HepG2 (cell line): Measurements from ENCODE around the gene FCHO1. TPM values are rescaled to one million over a fixed set of nuclear protein-coding genes. Genes with fewer than 3 reads are reported as not detected.
A peak's percentile ranks its signal among the peaks of the same experiment; 100 is the strongest.

Source experiments
- CEBPB ChIP-seq: IDR thresholded peaks from 2 replicates; pipeline ENCODE4 v1.6.1; 2011; ENCODE audit warnings: low read depth, low read length, improper control_type of control experiment, borderline replicate concordance
- CERS6 ChIP-seq: sonication (generic); formaldehyde crosslinking; IDR thresholded peaks from 2 replicates; pipeline ENCODE4 v1.5.0; 2020; ENCODE audit warnings: missing genetic modification reagents
- CHD2 ChIP-seq: IDR thresholded peaks from 2 replicates; pipeline ENCODE4 v1.6.1; 2011; ENCODE audit warnings: low read depth, low read length, improper control_type of control experiment
- FOXK2 ChIP-seq: fragments of 450-650 bp; IDR thresholded peaks from 2 replicates; pipeline ENCODE4 v1.6.1; 2016
- GABPB1 ChIP-seq: IDR thresholded peaks from 2 replicates; pipeline ENCODE4 v1.6.1; 2016; ENCODE audit warnings: mild to moderate bottlenecking, missing genetic modification reagents, moderate library complexity, missing compliant biosample characterization
- GATAD2A ChIP-seq: IDR thresholded peaks from 2 replicates; pipeline ENCODE4 v1.6.1; 2016
- HDAC2 ChIP-seq: sonication (generic); formaldehyde crosslinking; IDR thresholded peaks from 2 replicates; pipeline ENCODE4 v1.4.0; 2020; ENCODE audit warnings: missing genetic modification reagents
- KAT8 ChIP-seq: IDR thresholded peaks from 2 replicates; pipeline ENCODE4 v1.6.1; 2016; ENCODE audit warnings: missing genetic modification reagents, missing compliant biosample characterization
- KLF13 ChIP-seq: sonication (generic); formaldehyde crosslinking; IDR thresholded peaks from 2 replicates; pipeline ENCODE4 v1.4.0; 2020; ENCODE audit warnings: mild to moderate bottlenecking, missing genetic modification reagents
- NFIB ChIP-seq: sonication (generic); formaldehyde crosslinking; IDR thresholded peaks from 2 replicates; pipeline ENCODE4 v1.9.0; 2021; ENCODE audit warnings: missing genetic modification reagents, mild to moderate bottlenecking, borderline replicate concordance
- PAF1 ChIP-seq: IDR thresholded peaks from 2 replicates; pipeline ENCODE4 v1.6.1; 2016; ENCODE audit warnings: missing genetic modification reagents, missing compliant biosample characterization
- PTBP1 ChIP-seq: fragments of 200-400 bp; formaldehyde crosslinking; IDR thresholded peaks from 2 replicates; pipeline ENCODE4 v1.6.1; 2018; ENCODE audit warnings: low read length, low read depth; ENCODE audit not compliant: poor library complexity, severe bottlenecking
- RARA ChIP-seq: IDR thresholded peaks from 2 replicates; pipeline ENCODE4 v1.6.1; 2016; ENCODE audit warnings: missing genetic modification reagents, missing compliant biosample characterization
- RELA ChIP-seq: sonication (generic); formaldehyde crosslinking; IDR thresholded peaks from 2 replicates; pipeline ENCODE4 v1.4.0; 2020; ENCODE audit warnings: missing genetic modification reagents
- SIN3A ChIP-seq: IDR thresholded peaks from 2 replicates; pipeline ENCODE4 v1.6.1; 2011; ENCODE audit warnings: low read depth, mild to moderate bottlenecking, control low read depth, low read length, borderline replicate concordance
- TERF1 ChIP-seq: sonication (generic); formaldehyde crosslinking; IDR thresholded peaks from 2 replicates; pipeline ENCODE4 v1.8.0; 2022; ENCODE audit warnings: mild to moderate bottlenecking, missing genetic modification reagents, moderate library complexity
- TFAP4 ChIP-seq: sonication (generic); IDR thresholded peaks from 2 replicates; pipeline ENCODE4 v1.6.1; 2016; ENCODE audit warnings: low read depth, borderline replicate concordance
- TP53 ChIP-seq: sonication (generic); formaldehyde crosslinking; conservative IDR thresholded peaks from 2 replicates; pipeline ENCODE4 v1.4.0; 2020; ENCODE audit warnings: missing genetic modification reagents
- U2AF1 ChIP-seq: fragments of 200-400 bp; formaldehyde crosslinking; optimal IDR thresholded peaks from 2 replicates; pipeline ENCODE3; 2017; ENCODE audit warnings: mild to moderate bottlenecking, low read depth, low read length
- ZBTB1 ChIP-seq: sonication (generic); formaldehyde crosslinking; IDR thresholded peaks from 2 replicates; pipeline ENCODE4 v1.4.0; 2020; ENCODE audit warnings: missing genetic modification reagents, borderline replicate concordance
- ZFX ChIP-seq: sonication (generic); formaldehyde crosslinking; IDR thresholded peaks from 2 replicates; pipeline ENCODE4 v1.4.0; 2020; ENCODE audit warnings: mild to moderate bottlenecking, low read depth, missing genetic modification reagents, moderate library complexity
- ZKSCAN8 ChIP-seq: IDR thresholded peaks from 2 replicates; pipeline ENCODE4 v1.6.1; 2016; ENCODE audit warnings: borderline replicate concordance, missing genetic modification reagents, missing compliant biosample characterization
- ZMYM3 ChIP-seq: sonication (generic); formaldehyde crosslinking; IDR thresholded peaks from 2 replicates; pipeline ENCODE4 v1.5.1; 2020; ENCODE audit warnings: mild to moderate bottlenecking, missing genetic modification reagents
- ZNF101 ChIP-seq: sonication (generic); formaldehyde crosslinking; IDR thresholded peaks from 2 replicates; pipeline ENCODE4 v1.4.0; 2020; ENCODE audit warnings: mild to moderate bottlenecking, low read depth, missing genetic modification reagents, borderline replicate concordance
- ZNF138 ChIP-seq: sonication (generic); formaldehyde crosslinking; IDR thresholded peaks from 2 replicates; pipeline ENCODE4 v1.5.0; 2020; ENCODE audit warnings: mild to moderate bottlenecking, low read depth, missing genetic modification reagents
- ZNF264 ChIP-seq: sonication (generic); formaldehyde crosslinking; IDR thresholded peaks from 2 replicates; pipeline ENCODE4 v1.4.0; 2020; ENCODE audit warnings: missing genetic modification reagents
- ZNF350 ChIP-seq: sonication (generic); formaldehyde crosslinking; IDR thresholded peaks from 2 replicates; pipeline ENCODE4 v1.4.0; 2020; ENCODE audit warnings: mild to moderate bottlenecking, low read depth, missing genetic modification reagents, borderline replicate concordance
- ZNF382 ChIP-seq: sonication (generic); formaldehyde crosslinking; IDR thresholded peaks from 2 replicates; pipeline ENCODE4 v1.5.0; 2020; ENCODE audit warnings: missing genetic modification reagents, mild to moderate bottlenecking, borderline replicate concordance
- ZNF780A ChIP-seq: sonication (generic); formaldehyde crosslinking; IDR thresholded peaks from 2 replicates; pipeline ENCODE4 v1.8.0; 2022; ENCODE audit warnings: mild to moderate bottlenecking, missing genetic modification reagents, moderate library complexity
- ZSCAN31 ChIP-seq: sonication (generic); formaldehyde crosslinking; IDR thresholded peaks from 2 replicates; pipeline ENCODE4 v1.5.0; 2020; ENCODE audit warnings: low read depth, mild to moderate bottlenecking, missing genetic modification reagents
- polyA plus RNA-seq, 8 experiments: library from polyadenylated mRNA; depleted of rRNA in 3 of 8; stranded (reverse) in 7 of 8; unstranded in 1 of 8; fragments of >200 nt; fragmentation: Illumina TruSeq in 4 of 8; extraction: Trizol in 4 of 8; gene quantifications; 2 replicates each; pipeline versions ENCODE4 v1.2.1 to v1.2.3, GENCODE V29; 2011 to 2016; ENCODE audit warnings: low read depth in 4 of 8, missing spikeins in 1 of 8, mixed read lengths in 1 of 8; ENCODE audit not compliant: insufficient read depth in 1 of 8
- total RNA-seq, 5 experiments: library from RNA; depleted of rRNA; stranded (reverse); fragments of >200 nt; fragmentation: Illumina TruSeq; extraction: Trizol; gene quantifications; 2 replicates each; pipeline ENCODE4 v1.2.3, GENCODE V29; 2016; ENCODE audit warnings: low read depth in 1 of 5

Gene FCHO1
- total and polyA plus RNA-seq, 2 of the 13 experiments (the other 11 are each of a cell fraction or from before 2014, with no cell fraction given), result 1.3 to 3.1 TPM

DNA sequence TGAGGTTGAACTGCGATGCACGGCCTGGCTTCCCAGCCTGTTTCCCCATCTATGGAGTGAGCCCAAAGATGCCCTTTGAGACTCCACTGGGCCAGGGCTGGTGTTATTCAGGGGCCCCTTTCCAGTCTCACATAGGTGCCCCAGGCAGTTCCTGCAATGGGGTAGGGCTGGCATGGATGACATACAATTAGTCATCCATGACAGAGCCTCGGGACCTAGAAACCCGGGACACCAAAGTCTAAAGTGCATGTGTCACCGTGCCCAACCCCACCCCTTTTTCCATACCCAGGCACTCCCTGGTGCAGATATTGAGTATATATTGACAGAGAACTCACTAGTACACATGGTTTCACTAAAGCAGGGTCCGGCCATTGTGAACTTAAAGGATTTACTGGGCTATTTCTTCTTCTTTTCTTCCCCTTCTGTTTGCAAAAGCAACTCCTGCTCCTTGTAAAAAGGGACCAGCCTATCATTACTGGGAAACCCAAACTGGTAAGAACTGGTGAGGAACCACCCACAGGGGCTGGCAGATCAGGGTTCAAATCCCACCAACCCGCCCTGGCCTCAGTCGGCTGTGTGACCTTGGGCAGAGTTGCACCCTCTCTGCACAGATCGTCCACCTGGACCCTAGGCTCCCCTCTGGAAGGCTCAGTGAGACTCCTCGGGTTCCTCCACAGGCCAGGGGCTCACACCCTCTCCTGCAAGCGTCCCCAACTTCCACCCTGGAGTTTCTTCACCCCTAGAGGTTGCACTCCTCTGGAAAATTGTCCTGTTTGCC is 46.3 kb downstream of the FCHO1 start (continued):
- no peak; the same call in 1 of the 2 replicates for TF ChIP-seq TFAP4
- peak; percentile 55; the same call in 1 of the 2 replicates for TF ChIP-seq SIN3A
- no peak for TF ChIP-seq ZNF138
- TF ChIP-seq CERS6 (CRISPR knock-in tag), result no peak
- TF ChIP-seq TERF1 (CRISPR knock-in tag), result no peak
- TF ChIP-seq KLF13, result no peak
- TF ChIP-seq PTBP1, result no peak
- peak; percentile 13; the same call in 1 of the 2 replicates for TF ChIP-seq ZNF350 (CRISPR knock-in tag)
- no peak for TF ChIP-seq RELA
- TF ChIP-seq HDAC2 (CRISPR knock-in tag), result no peak; the same call in 1 of the 2 replicates
- TF ChIP-seq ZNF382, result no peak
- TF ChIP-seq U2AF1, result peak; percentile 31
- TF ChIP-seq ZNF780A (CRISPR knock-in tag), result no peak
- peak; percentile 2; the same call in 1 of the 2 replicates for TF ChIP-seq CEBPB
- TF ChIP-seq RARA (CRISPR knock-in tag), result peak; percentile 30; the same call in 1 of the 2 replicates
- TF ChIP-seq PAF1, result no peak
- no peak for TF ChIP-seq ZNF101 (CRISPR knock-in tag)
- TF ChIP-seq GABPB1 (CRISPR knock-in tag), result 0 out of 2 replicates have a peak, but pooled peaks have one; percentile 6
- peak; percentile 51 for TF ChIP-seq ZMYM3 (CRISPR knock-in tag)
- no peak for TF ChIP-seq ZSCAN31 (CRISPR knock-in tag)
- TF ChIP-seq TP53, result no peak
- TF ChIP-seq NFIB, result no peak
- TF ChIP-seq ZNF264 (CRISPR knock-in tag), result no peak
- no peak; the same call in 1 of the 2 replicates for TF ChIP-seq KAT8 (CRISPR knock-in tag)
- no peak for TF ChIP-seq ZBTB1 (CRISPR knock-in tag)
- peak; percentile 78 for TF ChIP-seq GATAD2A (CRISPR knock-in tag)
- 0 out of 2 replicates have a peak, but pooled peaks have one; percentile 9 for TF ChIP-seq ZFX (CRISPR knock-in tag)
- no peak for TF ChIP-seq CHD2
- TF ChIP-seq FOXK2, result 0 out of 2 replicates have a peak, but pooled peaks have one; percentile 37
- no peak for TF ChIP-seq ZKSCAN8 (CRISPR knock-in tag)
